ENCODE results near the gene AOX1. TPM values are rescaled to one million over a fixed set of nuclear protein-coding genes. Genes with fewer than 3 reads are reported as not detected.
"Not testable (repeated sequence)": the region's sequence is repeated elsewhere in the genome, so short reads cannot be mapped to it uniquely, and the experiment has no call there.

Gene AOX1
- total RNA-seq, 1 experiment from 2014 or later: 3.5 TPM

- no peaks in the 10 kb centered on the region for H3K79me1 ChIP-seq (ENCODE audit: insufficient read depth, low read depth, low read length, poor library complexity, severe bottlenecking)
- no peak overlapping the region for H3K4me3 Mint-ChIP-seq
- H2AK5ac ChIP-seq (ENCODE audit: insufficient read length, low read length): no peak overlapping the region
- no peak overlapping the region for H3K14ac ChIP-seq (ENCODE audit: insufficient read depth, low read length)
- no peak overlapping the region for H3K27ac Mint-ChIP-seq
- no peak overlapping the region for H3K18ac ChIP-seq (ENCODE audit: insufficient read length, low read depth, low read length)
- no peak overlapping the region for H2BK20ac ChIP-seq (ENCODE audit: low read depth, low read length, poor library complexity, severe bottlenecking)
- H3K56ac ChIP-seq (ENCODE audit: insufficient read length, low read depth, low read length): no peak overlapping the region
- H3K27ac ChIP-seq (ENCODE audit: insufficient read length, low read depth, low read length): no peak overlapping the region
- H3K9me3 Mint-ChIP-seq: peaks cover 2 to 5% of the 10 kb centered on the region in 2 experiments; a peak in 3 of 5 replicates
- no peak for DNase-seq
- no peak overlapping the region for H4K8ac ChIP-seq (replicated peaks; ENCODE audit: insufficient read length, low read depth, low read length)
- H3K27me3 ChIP-seq (ENCODE audit: insufficient read depth, low read length): no peaks in the 10 kb centered on the region
- no peak overlapping the region for H4K5ac ChIP-seq (ENCODE audit: insufficient read length, low read depth, low read length)
- no peaks in the 10 kb centered on the region for H3K23me2 ChIP-seq (ENCODE audit: insufficient read length, low read depth, low read length, poor library complexity, severe bottlenecking)
- no peaks in the 10 kb centered on the region for H3K9me3 ChIP-seq (ENCODE audit: control insufficient read depth, low read depth, low read length)
- no peak overlapping the region for H3K4me2 ChIP-seq (ENCODE audit: insufficient read depth, insufficient read length, low read length)
- no peak overlapping the region for H3T11ph ChIP-seq (ENCODE audit: low read length)
- H2AFZ ChIP-seq (ENCODE audit: low read length): no peak overlapping the region
- H3K27me3 Mint-ChIP-seq (ENCODE audit: low read depth): no peaks in the 10 kb centered on the region
- no peak overlapping the region for H2BK5ac ChIP-seq (ENCODE audit: insufficient read length, low read length)
- H2BK15ac ChIP-seq (ENCODE audit: low read depth, low read length): no peak overlapping the region
- no peak for TF ChIP-seq CTCF (conservative IDR thresholded peaks at IDR 0.05)
- H3K4me1 Mint-ChIP-seq: no peaks in the 10 kb centered on the region
- no peak overlapping the region for H3K23ac ChIP-seq (ENCODE audit: insufficient read length, low read depth, low read length)
- H4K91ac ChIP-seq (ENCODE audit: insufficient read length, low read depth, low read length): no peak overlapping the region
- no peak overlapping the region for H3K4ac ChIP-seq (ENCODE audit: low read depth, low read length)
- H3K9ac ChIP-seq (ENCODE audit: extremely low read depth, insufficient read length, low read length): no peak overlapping the region
- no peaks in the 10 kb centered on the region for H4K20me1 ChIP-seq (ENCODE audit: control insufficient read depth, insufficient read depth, insufficient read length)
- no peak overlapping the region for H2BK12ac ChIP-seq (ENCODE audit: insufficient read length, low read depth, low read length)
- H2BK120ac ChIP-seq (ENCODE audit: low read depth, low read length, poor library complexity, severe bottlenecking): no peak overlapping the region
- no peaks in the 10 kb centered on the region for H3K79me2 ChIP-seq (ENCODE audit: insufficient read depth, low read length)
- no peaks in the 10 kb centered on the region for H3K4me1 ChIP-seq (ENCODE audit: insufficient read depth, low read length)
- peaks cover 54 to 65% (median 60%) of the 10 kb centered on the region in 3 experiments for H3K36me3 Mint-ChIP-seq (ENCODE audit: insufficient read depth in 1 of 3, low read depth in 3 of 3)
These were observed 45.0 kb upstream of the AOX1 start for GRCh38 chr2:200540793-200541192.

- not testable (repeated sequence) for H3K27me3 ChIP-seq (ENCODE audit: insufficient read depth, low read length); H2BK15ac ChIP-seq (ENCODE audit: low read depth, low read length); H3K18ac ChIP-seq (ENCODE audit: insufficient read length, low read depth, low read length); H3K14ac ChIP-seq (ENCODE audit: insufficient read depth, low read length); H3K9me3 ChIP-seq (ENCODE audit: control insufficient read depth, low read depth, low read length); H3K4me2 ChIP-seq (ENCODE audit: insufficient read depth, insufficient read length, low read length); H2AK5ac ChIP-seq (ENCODE audit: insufficient read length, low read length); H2BK120ac ChIP-seq (ENCODE audit: low read depth, low read length, poor library complexity, severe bottlenecking); H3K4me3 Mint-ChIP-seq; H3K79me1 ChIP-seq (ENCODE audit: insufficient read depth, low read depth, low read length, poor library complexity, severe bottlenecking); H3K23me2 ChIP-seq (ENCODE audit: insufficient read length, low read depth, low read length, poor library complexity, severe bottlenecking); H2BK12ac ChIP-seq (ENCODE audit: insufficient read length, low read depth, low read length); H3K23ac ChIP-seq (ENCODE audit: insufficient read length, low read depth, low read length); H3K27me3 Mint-ChIP-seq (ENCODE audit: low read depth); H3K4me1 ChIP-seq (ENCODE audit: insufficient read depth, low read length); H3K56ac ChIP-seq (ENCODE audit: insufficient read length, low read depth, low read length); H3K27ac Mint-ChIP-seq; H3T11ph ChIP-seq (ENCODE audit: low read length); H3K4me1 Mint-ChIP-seq; H4K91ac ChIP-seq (ENCODE audit: insufficient read length, low read depth, low read length); H3K4ac ChIP-seq (ENCODE audit: low read depth, low read length); H3K9ac ChIP-seq (ENCODE audit: extremely low read depth, insufficient read length, low read length); H3K79me2 ChIP-seq (ENCODE audit: insufficient read depth, low read length); DNase-seq; H2BK20ac ChIP-seq (ENCODE audit: low read depth, low read length, poor library complexity, severe bottlenecking); H4K5ac ChIP-seq (ENCODE audit: insufficient read length, low read depth, low read length); H4K20me1 ChIP-seq (ENCODE audit: control insufficient read depth, insufficient read depth, insufficient read length); H2AFZ ChIP-seq (ENCODE audit: low read length); H3K27ac ChIP-seq (ENCODE audit: insufficient read length, low read depth, low read length); H4K8ac ChIP-seq (replicated peaks; ENCODE audit: insufficient read length, low read depth, low read length); H2BK5ac ChIP-seq (ENCODE audit: insufficient read length, low read length)
- WGBS (ENCODE audit: extremely low coverage, insufficient read length, low lambda C conversion rate): no CpG with 5 or more reads among the region's 12 CpGs
- H3K9me3 Mint-ChIP-seq: peaks cover 19 to 24% of the 10 kb centered on the region in 2 experiments
- H3K36me3 Mint-ChIP-seq (ENCODE audit: insufficient read depth in 1 of 3, low read depth in 3 of 3): peaks cover 12 to 47% (median 32%) of the 10 kb centered on the region in 3 experiments
These were observed 19.2 kb upstream of the AOX1 start for GRCh38 chr2:200566596-200566995.

Measured in H9 (cell line).